Activated naive CD4-positive, alpha-beta T cell treated with anti-CD3 and anti-CD28 coated beads for 36 hours (primary cell): ENCODE data around the gene GAS7. TPM values are rescaled to one million over a fixed set of nuclear protein-coding genes. Genes with fewer than 3 reads are reported as not detected.

ENCODE experiments used
- CTCF ChIA-PET: fragments of 350-600 bp; sonication (Branson Sonifier 250); formaldehyde crosslinking; loops from one replicate; lab custom pipeline; 2021; ENCODE audit warnings: antibody characterized with exemption; lab: Charles Lee
- DNase-seq: peaks from one replicate; pipeline ENCODE4 v3.0.0-alpha.2; 2020
- H3K27ac Mint-ChIP-seq: one replicate; pipeline ENCODE4 v1.8.0; 2021; ENCODE audit warnings: mild to moderate bottlenecking, mixed read lengths
- H3K27me3 Mint-ChIP-seq: one replicate; pipeline ENCODE4 v1.8.0; 2021; ENCODE audit warnings: low read depth, mixed read lengths
- H3K36me3 Mint-ChIP-seq: one replicate; pipeline ENCODE4 v1.8.0; 2021; ENCODE audit warnings: low read depth, mixed read lengths
- H3K4me1 Mint-ChIP-seq: one replicate; pipeline ENCODE4 v1.8.0; 2021; ENCODE audit warnings: low read depth, mixed read lengths
- H3K4me3 Mint-ChIP-seq: one replicate; pipeline ENCODE4 v1.8.0; 2021; ENCODE audit warnings: mild to moderate bottlenecking, moderate library complexity, mixed read lengths
- H3K9me3 Mint-ChIP-seq: one replicate; pipeline ENCODE4 v1.8.0; 2021; ENCODE audit warnings: mixed read lengths
- intact Hi-C: fragments of 100-400 bp; cut with micrococcal nuclease; formaldehyde crosslinking; loops from one replicate; pipeline ENCODE4 v1.15.1; 2023
- total RNA-seq, 2 experiments: library from RNA; stranded (reverse); gene quantifications; one replicate each; pipeline ENCODE4 v1.2.3, GENCODE V29; 2021

The GAS7 gene
- total RNA-seq, 2 experiments from 2014 or later: 0.31 to 0.52 TPM

- no peak for DNase-seq
- H3K4me1 Mint-ChIP-seq: peaks cover 4% of the 10 kb centered on the region
- H3K9me3 Mint-ChIP-seq: peaks cover 21% of the 10 kb centered on the region
- H3K4me3 Mint-ChIP-seq: no peak overlapping the region
- peaks cover 29% of the 10 kb centered on the region for H3K27me3 Mint-ChIP-seq
- intact Hi-C loops: no loop called here
- H3K36me3 Mint-ChIP-seq: peaks cover 1% of the 10 kb centered on the region
- CTCF ChIA-PET: no interaction called here
- H3K27ac Mint-ChIP-seq: no peak overlapping the region
Measured at GRCh38 chr17:10197362-10197720, 1.1 kb downstream of the GAS7 start.

- CTCF ChIA-PET: interaction anchor here (0.6 kb wide), 1 partner anchor 1054 kb away, joined by 3 read pairs; no protein-coding TSS in a partner anchor
- Mint-ChIP-seq H3K9me3 (peaks cover 24% of the 10 kb centered on the region), H3K4me3 (no peak overlapping the region), H3K27ac (no peak overlapping the region), H3K4me1 (peaks cover 4% of the 10 kb centered on the region), H3K36me3 (peaks cover 1% of the 10 kb centered on the region), H3K27me3 (peaks cover 29% of the 10 kb centered on the region)
- intact Hi-C loops: no loop called here
- no peak for DNase-seq
Measured at GRCh38 chr17:10196941-10197340, 1.5 kb downstream of the GAS7 start.

- Mint-ChIP-seq H3K36me3 (peaks cover 1% of the 10 kb centered on the region), H3K27ac (no peak overlapping the region), H3K4me3 (no peak overlapping the region), H3K4me1 (peaks cover 4% of the 10 kb centered on the region), H3K9me3 (peaks cover 26% of the 10 kb centered on the region), H3K27me3 (peaks cover 26% of the 10 kb centered on the region)
- CTCF ChIA-PET: interaction anchor here (0.6 kb wide), 1 partner anchor 1055 kb away, joined by 3 read pairs; no protein-coding TSS in a partner anchor
- intact Hi-C loops: no loop called here
- DNase-seq: no peak
Measured at GRCh38 chr17:10196384-10196895, 2.0 kb downstream of the GAS7 start.

- intact Hi-C loops: no loop called here
- no peak overlapping the region for H3K27ac Mint-ChIP-seq
- H3K9me3 Mint-ChIP-seq: peaks cover 26% of the 10 kb centered on the region
- peaks cover 1% of the 10 kb centered on the region for H3K36me3 Mint-ChIP-seq
- H3K27me3 Mint-ChIP-seq: peaks cover 19% of the 10 kb centered on the region
- DNase-seq: no peak
- CTCF ChIA-PET: no interaction called here
- peaks cover 4% of the 10 kb centered on the region for H3K4me1 Mint-ChIP-seq
- H3K4me3 Mint-ChIP-seq: no peak overlapping the region
Measured at GRCh38 chr17:10195090-10195805, 3.2 kb downstream of the GAS7 start.

GRCh38 chr17:10193632-10194031, 4.8 kb downstream of the GAS7 start:
- H3K4me3 Mint-ChIP-seq: no peak overlapping the region
- H3K4me1 Mint-ChIP-seq: no peaks in the 10 kb centered on the region
- CTCF ChIA-PET: no interaction called here
- intact Hi-C loops: no loop called here
- H3K27me3 Mint-ChIP-seq: peaks cover 10% of the 10 kb centered on the region
- peaks cover 26% of the 10 kb centered on the region for H3K9me3 Mint-ChIP-seq
- H3K36me3 Mint-ChIP-seq: peaks cover 1% of the 10 kb centered on the region
- no peak overlapping the region for H3K27ac Mint-ChIP-seq
- no peak for DNase-seq

GRCh38 chr17:10192972-10193371, 5.4 kb downstream of the GAS7 start:
- no peak overlapping the region for H3K4me3 Mint-ChIP-seq
- no peak for DNase-seq
- CTCF ChIA-PET: interaction anchor here (0.5 kb wide), 1 partner anchor 363 kb away, joined by 3 read pairs; no protein-coding TSS in a partner anchor
- peaks cover 26% of the 10 kb centered on the region for H3K9me3 Mint-ChIP-seq
- intact Hi-C loops: no loop called here
- no peak overlapping the region for H3K27ac Mint-ChIP-seq
- H3K27me3 Mint-ChIP-seq: peaks cover 13% of the 10 kb centered on the region
- H3K4me1 Mint-ChIP-seq: no peaks in the 10 kb centered on the region
- H3K36me3 Mint-ChIP-seq: peaks cover 1% of the 10 kb centered on the region

- intact Hi-C loops: no loop called here
- DNase-seq: no peak
- Mint-ChIP-seq H3K27ac (no peak overlapping the region), H3K36me3 (peaks cover 1% of the 10 kb centered on the region), H3K4me3 (no peak overlapping the region), H3K27me3 (peaks cover 13% of the 10 kb centered on the region), H3K4me1 (no peaks in the 10 kb centered on the region), H3K9me3 (peaks cover 26% of the 10 kb centered on the region)
- CTCF ChIA-PET: interaction anchor here (0.5 to 1.1 kb wide), 2 partner anchors 34 to 362 kb away, joined by 3 to 5 read pairs; no protein-coding TSS in a partner anchor
Measured at GRCh38 chr17:10192461-10192860, 5.9 kb downstream of the GAS7 start.

- Mint-ChIP-seq H3K4me3 (no peak overlapping the region), H3K4me1 (no peaks in the 10 kb centered on the region), H3K9me3 (peaks cover 6% of the 10 kb centered on the region), H3K27me3 (peaks cover 3% of the 10 kb centered on the region), H3K27ac (no peak overlapping the region), H3K36me3 (no peaks in the 10 kb centered on the region)
- no peak for DNase-seq
- intact Hi-C loops: no loop called here
- CTCF ChIA-PET: no interaction called here
Measured at GRCh38 chr17:10187456-10187855, 10.9 kb downstream of the GAS7 start.

GRCh38 chr17:10186771-10187410, 11.5 kb downstream of the GAS7 start:
- CTCF ChIA-PET: no interaction called here

GRCh38 chr17:10183931-10184930, 14.2 kb downstream of the GAS7 start:
- intact Hi-C loops: no loop called here
- Mint-ChIP-seq H3K27ac (no peak overlapping the region), H3K4me3 (no peak overlapping the region), H3K36me3 (no peaks in the 10 kb centered on the region), H3K27me3 (peaks cover 3% of the 10 kb centered on the region), H3K9me3 (no peaks in the 10 kb centered on the region), H3K4me1 (no peaks in the 10 kb centered on the region)
- CTCF ChIA-PET: no interaction called here
- DNase-seq: no peak

More at GRCh38 chr17:10186771-10187410, 11.5 kb downstream of the GAS7 start:
- intact Hi-C loops: no loop called here
- Mint-ChIP-seq H3K4me1 (no peaks in the 10 kb centered on the region), H3K9me3 (peaks cover 2% of the 10 kb centered on the region), H3K36me3 (no peaks in the 10 kb centered on the region), H3K27me3 (peaks cover 3% of the 10 kb centered on the region), H3K27ac (no peak overlapping the region), H3K4me3 (no peak overlapping the region)
- DNase-seq: no peak

- Mint-ChIP-seq H3K4me3 (no peak overlapping the region), H3K36me3 (no peaks in the 10 kb centered on the region), H3K27ac (no peak overlapping the region), H3K4me1 (no peaks in the 10 kb centered on the region), H3K9me3 (no peaks in the 10 kb centered on the region), H3K27me3 (no peaks in the 10 kb centered on the region)
- intact Hi-C loops: no loop called here
- CTCF ChIA-PET: no interaction called here
- no peak for DNase-seq
Measured at GRCh38 chr17:10182785-10183184, 15.6 kb downstream of the GAS7 start.

GRCh38 chr17:10178506-10178991, 19.9 kb downstream of the GAS7 start:
- Mint-ChIP-seq H3K4me3 (no peak overlapping the region), H3K4me1 (no peaks in the 10 kb centered on the region), H3K27ac (no peak overlapping the region), H3K9me3 (no peaks in the 10 kb centered on the region), H3K27me3 (no peaks in the 10 kb centered on the region), H3K36me3 (no peaks in the 10 kb centered on the region)
- intact Hi-C loops: no loop called here
- CTCF ChIA-PET: no interaction called here
- DNase-seq: no peak
